Measurements from ENCODE around the gene RFX8. TPM values are rescaled to one million over a fixed set of nuclear protein-coding genes. Genes with fewer than 3 reads are reported as not detected.
A peak's percentile ranks its signal among the peaks of the same experiment; 100 is the strongest.
"Not testable (repeated sequence)": the region's sequence is repeated elsewhere in the genome, so short reads cannot be mapped to it uniquely, and the experiment has no call there.

RFX8 gene
- total RNA-seq, 1 experiment from 2014 or later = 0.12 TPM

- no peak for DNase-seq (ENCODE audit: extremely low read depth, low read depth)
These were observed 18.1 kb upstream of the RFX8 start for GRCh38 chr2:101492936-101493473.

- DNase-seq (ENCODE audit: extremely low read depth, low read depth) = no peak
These were observed 12.1 kb upstream of the RFX8 start for GRCh38 chr2:101486994-101487393.

DNA sequence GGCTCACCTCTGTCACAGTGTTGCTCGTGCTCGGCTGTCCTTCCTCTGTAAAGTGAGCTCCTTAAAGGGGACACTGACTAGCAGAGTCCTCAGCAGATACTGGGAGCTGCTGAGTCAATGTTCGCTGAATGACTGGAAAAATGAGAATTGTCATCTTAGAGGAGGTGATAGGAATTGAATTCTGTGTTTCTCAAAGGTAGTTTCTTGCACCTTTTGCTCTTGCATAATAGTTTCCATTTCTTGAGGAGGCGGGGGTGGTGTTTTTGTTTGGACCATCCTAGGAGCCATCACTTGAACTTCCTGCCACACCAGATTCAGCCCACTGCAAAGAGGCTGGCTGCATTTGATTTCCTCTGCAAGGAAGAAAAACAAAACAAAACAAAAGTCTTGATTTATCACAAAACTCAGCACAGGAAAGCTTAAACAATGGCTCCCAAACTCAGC is 11.4 kb upstream of the RFX8 start:
- DNase-seq (ENCODE audit: extremely low read depth, low read depth) = no peak

- DNase-seq (ENCODE audit: extremely low read depth, low read depth) = no peak
These were observed 10.9 kb upstream of the RFX8 start for GRCh38 chr2:101485856-101486255.

DNA sequence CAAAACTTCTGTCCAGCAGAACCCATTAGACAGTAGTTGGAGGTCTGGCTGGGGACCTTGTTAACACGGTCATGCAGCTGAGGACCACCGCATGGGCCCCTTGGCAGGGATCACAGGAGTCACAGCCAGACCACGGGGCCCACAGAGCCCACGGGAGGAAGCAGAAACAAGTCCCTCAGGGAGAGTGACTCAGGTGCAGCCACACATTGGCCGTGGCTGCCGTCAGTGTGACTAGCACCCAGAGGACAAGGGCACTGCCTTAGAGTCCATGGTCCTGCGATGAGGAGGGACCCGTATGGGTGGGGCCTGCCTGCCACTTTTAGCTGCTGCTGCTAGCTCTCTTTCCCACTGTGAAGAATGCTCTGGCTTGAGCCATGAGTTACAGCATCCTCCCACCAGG is 5.9 kb upstream of the RFX8 start:
- DNase-seq (ENCODE audit: extremely low read depth, low read depth) = no peak

GRCh38 chr2:101479810-101480209 is 4.9 kb upstream of the RFX8 start:
- DNase-seq (ENCODE audit: extremely low read depth, low read depth) = no peak

DNA sequence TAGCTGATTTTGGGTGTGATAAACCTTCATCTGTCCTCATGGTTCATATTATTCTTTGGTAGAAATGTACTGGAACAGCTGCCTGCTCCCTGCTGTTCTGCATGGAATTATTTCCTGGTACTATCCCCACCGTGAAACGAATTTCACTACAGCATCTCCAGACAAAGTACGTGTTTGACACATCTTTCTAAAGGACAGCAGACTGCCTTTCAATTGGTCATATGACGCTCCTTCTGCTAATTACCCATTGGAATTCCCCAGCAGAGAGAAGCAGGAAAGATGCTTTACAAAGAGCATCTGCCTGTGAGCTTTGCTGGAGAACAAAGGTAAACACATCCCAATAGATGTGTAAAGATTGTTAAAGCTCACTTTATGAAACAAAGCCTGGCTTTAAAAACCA is 4.4 kb upstream of the RFX8 start:
- no peak for DNase-seq (ENCODE audit: extremely low read depth, low read depth)

DNA sequence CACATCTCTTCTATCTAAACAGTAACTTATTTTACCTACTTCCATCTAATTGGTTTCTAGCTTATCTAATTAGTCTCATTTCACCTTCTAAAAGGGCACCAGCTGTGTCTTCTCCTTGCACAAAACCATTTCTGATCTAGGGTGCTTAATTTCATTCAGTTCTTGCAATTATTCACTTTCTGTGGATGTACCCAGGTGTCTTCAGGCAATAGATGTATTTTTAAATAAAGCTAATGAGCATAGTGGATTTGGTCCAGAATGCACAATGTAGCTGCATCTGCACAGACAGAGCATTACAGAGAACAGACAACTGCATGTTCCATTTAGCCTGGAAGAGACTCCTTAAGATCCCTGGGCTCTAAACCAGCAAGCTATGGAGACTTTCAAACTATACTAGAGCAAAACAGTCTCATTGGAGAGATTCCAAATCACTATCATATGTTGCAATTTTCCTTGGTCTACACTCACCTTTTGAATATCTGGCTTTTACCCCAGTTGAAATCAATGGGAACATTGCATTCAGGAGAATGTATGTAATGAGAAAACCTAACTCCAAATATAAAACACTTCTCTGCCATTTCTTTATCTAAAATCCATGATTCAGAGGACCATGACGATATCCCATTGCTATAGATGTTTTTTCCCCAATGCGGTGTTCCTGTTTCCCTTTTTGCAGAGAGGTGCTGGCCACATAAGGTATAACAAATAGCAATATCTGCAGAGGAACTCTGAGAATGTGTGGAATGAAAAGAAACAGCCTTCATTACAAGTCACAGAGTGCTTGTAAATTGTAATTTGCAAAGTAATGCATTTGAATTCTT is 3.5 kb upstream of the RFX8 start:
- no peak for DNase-seq (ENCODE audit: extremely low read depth, low read depth)

GRCh38 chr2:101477556-101477955 is 2.6 kb upstream of the RFX8 start:
- no peak for DNase-seq (ENCODE audit: extremely low read depth, low read depth)

GRCh38 chr2:101476605-101477208 is 1.8 kb upstream of the RFX8 start:
- DNase-seq (ENCODE audit: extremely low read depth, low read depth) = no peak

- no peak for DNase-seq (ENCODE audit: extremely low read depth, low read depth)
These were observed 806 bp downstream of the RFX8 start for GRCh38 chr2:101473911-101474701.

DNA sequence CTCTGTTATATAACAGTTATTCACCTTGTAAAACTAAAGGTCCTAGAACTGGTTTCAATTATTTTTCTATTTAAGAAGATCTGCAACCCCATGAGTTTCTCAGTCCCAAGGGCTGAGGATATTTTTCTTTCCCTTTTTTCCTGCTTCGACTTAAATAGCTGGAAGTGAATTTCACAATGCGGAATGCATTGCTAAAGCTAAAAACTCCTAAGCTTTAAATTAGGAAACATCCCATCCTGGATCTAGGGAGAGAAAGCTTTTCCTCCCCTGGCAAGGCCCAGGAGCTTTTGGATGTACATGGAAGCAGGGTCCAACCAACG is 1.4 kb downstream of the RFX8 start:
- DNase-seq (ENCODE audit: extremely low read depth, low read depth) = no peak

DNA sequence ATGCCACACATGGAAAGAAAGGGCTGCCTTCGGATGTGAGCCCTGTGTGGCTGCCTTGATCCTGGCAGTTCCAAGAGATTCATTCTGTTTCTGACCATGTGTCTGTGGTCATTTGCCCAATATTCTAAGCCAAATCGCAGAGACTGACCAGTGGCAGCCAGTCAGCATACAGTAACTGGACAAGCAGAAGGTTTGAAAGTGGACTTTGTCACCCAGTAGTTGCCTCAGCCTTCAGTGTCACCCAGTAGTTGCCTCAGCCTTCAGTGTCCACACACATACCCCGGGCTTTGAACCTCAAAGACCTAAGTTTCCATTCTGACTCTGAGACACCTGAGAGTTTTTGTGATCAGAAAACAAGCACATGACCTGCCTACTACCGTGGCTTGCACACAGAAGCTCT is 5.0 kb downstream of the RFX8 start:
- DNase-seq (ENCODE audit: extremely low read depth, low read depth) = no peak

- DNase-seq (ENCODE audit: extremely low read depth, low read depth) = no peak
These were observed 7.6 kb downstream of the RFX8 start for GRCh38 chr2:101467306-101467705.

GRCh38 chr2:101466426-101466825 is 8.5 kb downstream of the RFX8 start:
- DNase-seq (ENCODE audit: extremely low read depth, low read depth) = no peak

DNA sequence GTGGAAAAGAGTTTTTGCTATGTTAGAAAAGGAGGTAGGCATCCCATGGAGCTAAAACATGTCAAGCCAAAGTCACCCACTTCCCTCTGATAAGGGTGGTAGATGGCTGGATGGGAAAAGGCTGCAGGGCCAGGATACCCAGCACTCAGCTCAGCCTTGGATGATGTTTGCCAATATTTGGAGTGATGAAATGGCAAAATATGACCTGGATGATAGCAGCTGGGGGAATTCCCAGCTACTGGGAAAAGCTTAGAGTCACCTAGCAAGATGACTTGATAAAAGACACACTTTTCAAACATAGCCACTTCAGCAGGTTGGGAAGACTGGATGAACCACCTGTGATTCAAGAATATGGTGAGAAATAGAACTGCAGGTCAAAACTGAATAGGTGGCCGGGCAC is 10.1 kb downstream of the RFX8 start:
- DNase-seq (ENCODE audit: extremely low read depth, low read depth) = no peak

- peak; percentile 52 for DNase-seq (ENCODE audit: extremely low read depth, low read depth)
These were observed 10.8 kb downstream of the RFX8 start for GRCh38 chr2:101463911-101464641.

GRCh38 chr2:101463421-101463820 is 11.5 kb downstream of the RFX8 start:
- DNase-seq (ENCODE audit: extremely low read depth, low read depth) = no peak

DNA sequence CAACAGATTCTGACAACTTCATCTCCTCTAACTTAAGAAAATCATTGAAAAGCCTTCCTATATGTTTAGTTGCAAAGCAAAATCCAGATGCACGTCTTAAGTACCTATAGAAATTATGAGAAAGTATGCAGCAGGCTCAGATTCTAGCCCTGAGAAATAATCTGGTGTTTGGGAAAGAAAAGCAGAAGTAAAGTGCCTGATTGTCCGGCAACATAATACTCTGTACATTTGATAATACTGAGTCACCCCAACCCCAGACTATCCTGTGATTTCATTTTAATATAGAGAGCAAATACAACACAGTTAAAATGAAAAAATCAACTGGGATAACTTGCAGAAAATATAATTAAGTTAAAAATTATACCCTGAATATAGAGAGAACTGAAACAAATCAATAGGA is 13.5 kb downstream of the RFX8 start:
- no peak for DNase-seq (ENCODE audit: extremely low read depth, low read depth)

GRCh38 chr2:101454408-101454807 is 20.5 kb downstream of the RFX8 start:
- not testable (repeated sequence) for DNase-seq (ENCODE audit: extremely low read depth, low read depth)

DNA sequence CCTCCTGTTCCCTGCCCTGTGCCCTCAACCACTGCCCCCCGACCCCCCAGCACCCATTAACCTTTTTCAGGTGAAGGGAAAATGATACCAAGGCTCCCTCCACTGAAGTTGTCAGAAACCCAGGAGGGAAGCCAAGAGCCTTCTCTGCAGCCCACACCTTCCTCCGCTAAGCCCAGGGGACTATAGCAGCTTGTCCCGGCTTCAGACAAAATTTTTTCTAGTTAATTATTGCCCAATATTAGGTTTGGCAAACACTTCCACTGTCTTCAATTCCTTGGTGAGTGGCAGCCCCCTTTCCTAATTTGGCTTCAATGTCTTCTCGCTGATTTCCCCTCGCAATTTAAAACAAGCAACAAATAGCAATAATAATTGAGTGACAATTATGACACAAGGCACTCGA is 23.9 kb downstream of the RFX8 start:
- DNase-seq (ENCODE audit: extremely low read depth, low read depth) = no peak

All from NCI-H460 (cell line).